K562 (cell line): ENCODE data around the gene CNTNAP4. TPM values are rescaled to one million over a fixed set of nuclear protein-coding genes. Genes with fewer than 3 reads are reported as not detected.
A peak's percentile ranks its signal among the peaks of the same experiment; 100 is the strongest.

ENCODE experiments used
- ATAC-seq: fragments of 200-7000 bp; cut with Tn5 transposase; 3 replicates; pipeline ENCODE4 v1.9.1; 2020; ENCODE audit warnings: moderate library complexity
- BruUV-seq: library from RNA; stranded (reverse); fragments of 400-500 nt; replicated peaks from 2 replicates; lab custom pipeline; 2021; lab: Mats Ljungman, UMichigan
- CTCF ChIA-PET: fragments of 300-600 bp; formaldehyde crosslinking; extraction: SDS; loops from one replicate; lab custom pipeline; 2021; ENCODE audit warnings: low intra/inter-chr PET ratio; lab: Yijun Ruan, JAX
- POLR2A ChIA-PET: fragments of 300-600, 350-650 bp; sonication (Branson Sonifier 250); formaldehyde crosslinking; extraction: SDS; loops from one replicate; lab custom pipeline; 2021; ENCODE audit warnings: antibody characterized with exemption, inconsistent platforms; lab: Yijun Ruan, JAX
- DNase-seq, 4 experiments: peaks; one replicate each; pipeline versions ENCODE4 v3.0.0 to v3.0.0-alpha.2; 2011 to 2018; ENCODE audit warnings: low spot score in 3 of 4, mixed read lengths in 3 of 4; ENCODE audit errors: extremely low read depth in 1 of 4
- FAIRE-seq: peaks from 2 replicates; lab custom pipeline; 2011; peaks lifted over from hg19 to GRCh38; lab: Jason Lieb, UNC
- H2AFZ ChIP-seq: 2 replicates; pipeline ENCODE4 v1.6.0; 2011; ENCODE audit warnings: low read depth, low read length, control low read depth, inconsistent platforms
- H3K27ac ChIP-seq: fragments of 200-600 bp; 3 replicates; pipeline ENCODE4 v1.8.0; 2011; ENCODE audit warnings: low read depth, mild to moderate bottlenecking, control low read depth, inconsistent platforms, low read length, moderate library complexity, mixed read lengths; ENCODE audit errors: extremely low read depth
- H3K27me3 ChIP-seq, 2 experiments: fragments of 300-600 bp in 1 of 2; 2 replicates in 1 of 2; 3 replicates in 1 of 2; pipeline versions ENCODE4 v1.6.0 to v1.8.0; 2011; ENCODE audit warnings: inconsistent platforms in 2 of 2, low read length in 2 of 2, mild to moderate bottlenecking in 1 of 2, mixed read lengths in 1 of 2, moderate library complexity in 1 of 2; ENCODE audit not compliant: control insufficient read depth in 2 of 2, insufficient read depth in 2 of 2
- H3K36me3 ChIP-seq: fragments of 300-600 bp; 3 replicates; pipeline ENCODE4 v1.8.0; 2011; ENCODE audit warnings: mild to moderate bottlenecking, low read length, inconsistent platforms; ENCODE audit not compliant: control insufficient read depth, insufficient read depth
- H3K4me1 ChIP-seq, 2 experiments: fragments of 200-600 bp in 1 of 2; replicated peaks in 1 of 2; 2 replicates in 1 of 2; 3 replicates in 1 of 2; pipeline versions ENCODE4 v1.5.1 to v1.8.0; 2011; ENCODE audit warnings: inconsistent platforms in 2 of 2, low read length in 2 of 2, mild to moderate bottlenecking in 1 of 2, mixed read lengths in 1 of 2, moderate library complexity in 1 of 2; ENCODE audit not compliant: control insufficient read depth in 2 of 2, insufficient read depth in 2 of 2
- H3K4me2 ChIP-seq: 2 replicates; pipeline ENCODE4 v1.6.1; 2011; ENCODE audit warnings: low read length, control low read depth, inconsistent platforms, mixed read lengths; ENCODE audit not compliant: insufficient read depth
- H3K4me3 ChIP-seq: fragments of 200-600 bp; sonication (generic), shearing (Covaris generic); 2 replicates; pipeline ENCODE4 v1.5.1; 2016; ENCODE audit warnings: control low read depth, inconsistent platforms
- H3K79me2 ChIP-seq: fragments of 200-600 bp; 3 replicates; pipeline ENCODE4 v1.8.0; 2011; ENCODE audit warnings: low read length, inconsistent platforms; ENCODE audit not compliant: control insufficient read depth, insufficient read depth
- H3K9ac ChIP-seq, 2 experiments: 2 replicates each; pipeline versions ENCODE4 v1.6.0 to v1.6.1; 2011; ENCODE audit warnings: low read depth in 2 of 2, low read length in 2 of 2, control low read depth in 1 of 2, inconsistent platforms in 1 of 2, mild to moderate bottlenecking in 1 of 2, mixed read lengths in 1 of 2; ENCODE audit not compliant: insufficient read depth in 1 of 2
- H3K9me1 ChIP-seq: one replicate; pipeline ENCODE4 v1.6.0; 2011; ENCODE audit warnings: inconsistent platforms, mild to moderate bottlenecking, low read length, moderate library complexity; ENCODE audit not compliant: control insufficient read depth, insufficient read depth
- H3K9me3 ChIP-seq: replicated peaks from 2 replicates; pipeline ENCODE4 v1.5.1; 2011; ENCODE audit warnings: low read depth, low read length, inconsistent platforms; ENCODE audit not compliant: control insufficient read depth, insufficient read depth
- H4K20me1 ChIP-seq: replicated peaks from 2 replicates; pipeline ENCODE4 v1.6.1; 2011; ENCODE audit warnings: low read length, inconsistent platforms, mixed read lengths; ENCODE audit not compliant: control insufficient read depth, insufficient read depth
- CEBPB ChIP-seq: fragments of 450-650 bp; IDR thresholded peaks from 2 replicates; pipeline ENCODE4 v1.6.1; 2016; ENCODE audit warnings: missing genetic modification characterization, missing compliant biosample characterization
- KDM4B ChIP-seq, 2 experiments: fragments of 450-650 bp in 1 of 2; sonication (generic) in 1 of 2; IDR thresholded peaks; 2 replicates each; pipeline ENCODE4 v1.6.1; 2016 to 2017; ENCODE audit warnings: borderline replicate concordance in 2 of 2, antibody characterized with exemption in 1 of 2, low read depth in 1 of 2, mild to moderate bottlenecking in 1 of 2
- NKRF ChIP-seq: fragments of 450-650 bp; IDR thresholded peaks from 2 replicates; pipeline ENCODE4 v1.6.1; 2016; ENCODE audit warnings: borderline replicate concordance
- PKNOX1 ChIP-seq: fragments of 450-650 bp; IDR thresholded peaks from 2 replicates; pipeline ENCODE4 v1.6.1; 2016
- POU5F1 ChIP-seq: fragments of 150-350 bp; IDR thresholded peaks from 2 replicates; pipeline ENCODE4 v1.6.1; 2014; ENCODE audit warnings: borderline replicate concordance, low read length, low read depth, mild to moderate bottlenecking; ENCODE audit not compliant: partially characterized antibody
- RNF2 ChIP-seq: sonication (generic); IDR thresholded peaks from 2 replicates; pipeline ENCODE4 v1.6.1; 2016
- SRF ChIP-seq, 2 experiments: fragments of 250-450, 450-650 bp in 1 of 2; sonication (Bioruptor Pico) in 1 of 2; sonication (generic) in 1 of 2; formaldehyde crosslinking; IDR thresholded peaks; 2 replicates each; pipeline versions ENCODE4 v1.5.0 to v1.5.1; 2020 to 2022; ENCODE audit warnings: mild to moderate bottlenecking in 1 of 2, missing genetic modification reagents in 1 of 2
- ZNF395 ChIP-seq: fragments of 200-800 bp; sonication (Bioruptor generic); IDR thresholded peaks from 2 replicates; pipeline ENCODE4 v1.6.1; 2017; ENCODE audit warnings: missing genetic modification characterization, missing compliant biosample characterization
- ZNF551 ChIP-seq: fragments of 250-450 bp; sonication (Bioruptor Pico); IDR thresholded peaks from 2 replicates; pipeline ENCODE4 v1.5.0; 2021; ENCODE audit warnings: mild to moderate bottlenecking, moderate library complexity
- ZNF644 ChIP-seq: fragments of 200-800 bp; sonication (Bioruptor generic); IDR thresholded peaks from 2 replicates; pipeline ENCODE4 v1.6.1; 2016; ENCODE audit warnings: low read depth, missing genetic modification characterization, missing compliant biosample characterization
- WGBS: fragments of 100-300 bp; shearing (Covaris generic); methylation state at CpG from one replicate; pipeline ENCODE4 v1.1.6; 2016; ENCODE audit warnings: low coverage, mixed read lengths; ENCODE audit not compliant: insufficient coverage; ENCODE audit errors: missing lambda C conversion rate; 5-methylcytosine and 5-hydroxymethylcytosine counted together
- in situ Hi-C: fragments of 300-500 bp; cut with MboI; formaldehyde crosslinking; loops from 4 replicates; pipeline ENCODE4 v1.15.0; 2018; ENCODE audit warnings: inconsistent platforms, mixed read lengths
- intact Hi-C: fragments of 100-400 bp; cut with micrococcal nuclease; formaldehyde crosslinking; loops from 2 replicates; pipeline ENCODE4 v1.14.2; 2022
- polyA plus RNA-seq, 8 experiments: library from polyadenylated mRNA; depleted of rRNA in 4 of 8; stranded (reverse) in 5 of 8; unstranded in 3 of 8; fragments of >200 nt; fragmentation: Nextera tagmentation in 2 of 8; fragmentation: Illumina TruSeq in 1 of 8; extraction: Ambion mirVana in 2 of 8; extraction: Trizol in 1 of 8; gene quantifications; 2 replicates each; pipeline versions ENCODE4 v1.2.1 to v1.2.3, GENCODE V29; 2011 to 2014; ENCODE audit warnings: inconsistent platforms in 1 of 8, missing spikeins in 1 of 8
- total RNA-seq, 7 experiments: library from RNA; depleted of rRNA in 6 of 7; stranded (reverse); fragments of >200 nt in 6 of 7; fragmentation: Illumina TruSeq in 2 of 7; extraction: Trizol in 2 of 7; gene quantifications; 2 replicates each; pipeline versions ENCODE4 v1.2.1 to v1.2.3, GENCODE V29; 2011 to 2021; ENCODE audit warnings: low replicate concordance in 1 of 7

The CNTNAP4 gene
- total and polyA plus RNA-seq, 9 of the 15 experiments (the other 6 are each of a cell fraction or from before 2014, with no cell fraction given): not detected

GRCh38 chr16:76579277-76579922 lies 302.2 kb downstream of the CNTNAP4 start:
- POLR2A ChIA-PET: no interaction called here
- FAIRE-seq (no peak), ATAC-seq (0 out of 3 replicates have a peak, but pooled peaks have one; percentile 44), DNase-seq (peak; percentile 5 to 29 (median 25))
- no peaks in the 10 kb centered on the region for H3K36me3 ChIP-seq
- in situ Hi-C loops (no loop called here), intact Hi-C loops (no loop called here)
- no peaks in the 10 kb centered on the region for H3K27me3 ChIP-seq
- H3K79me2 ChIP-seq: no peaks in the 10 kb centered on the region
- H3K9ac ChIP-seq: no peak overlapping the region
- H3K4me1 ChIP-seq: no peaks in the 10 kb centered on the region
- 2% methylated on average over 9 of the region's 9 CpGs for WGBS
- no peak overlapping the region for H3K4me2 ChIP-seq
- H3K4me3 ChIP-seq: no peak overlapping the region
- H4K20me1 ChIP-seq: no peaks in the 10 kb centered on the region
- H3K9me1 ChIP-seq: no peaks in the 10 kb centered on the region
- no peak overlapping the region for H2AFZ ChIP-seq
- peak; percentile 71 for TF ChIP-seq PKNOX1
- TF ChIP-seq KDM4B (IDR thresholded peaks at IDR 0.05; ENCODE audit: borderline replicate concordance in 2 of 2, low read depth in 1 of 2): no peak
- TF ChIP-seq SRF (CRISPR knock-in tag; IDR thresholded peaks at IDR 0.05): peak in 1 of 2 experiments; percentile 73; a peak in 2 of 4 replicates
- no peak for TF ChIP-seq ZNF551
- no peak for TF ChIP-seq RNF2
- TF ChIP-seq ZNF395: no peak
- TF ChIP-seq ZNF644 (tag): no peak
- no peak for TF ChIP-seq NKRF
- no peak for TF ChIP-seq POU5F1
- no peak for TF ChIP-seq CEBPB (tag)
- BruUV-seq: no TSS peak
- no peak overlapping the region for H3K27ac ChIP-seq
- H3K9me3 ChIP-seq: no peaks in the 10 kb centered on the region; the same call in 1 of the 2 replicates
- CTCF ChIA-PET: no interaction called here
